ENCODE measurements around the gene PNKD.

Gene PNKD

GRCh38 chr2:218325566-218326160 lies 55.3 kb downstream of the PNKD start:
- no peaks in the 10 kb centered on the region for H3K27me3 ChIP-seq (ENCODE audit: insufficient read depth, poor library complexity, severe bottlenecking)
- no peak overlapping the region for H3K4me3 ChIP-seq (replicated peaks; ENCODE audit: insufficient read depth, low read length)
- no peak overlapping the region for H3K27ac ChIP-seq (replicated peaks)
- no peak for TF ChIP-seq SPI1 (IDR thresholded peaks at IDR 0.05; ENCODE audit: borderline replicate concordance, low read depth)
- TF ChIP-seq POLR2AphosphoS5 (IDR thresholded peaks at IDR 0.05; ENCODE audit: low read depth): no peak
- TF ChIP-seq CTCF (IDR thresholded peaks at IDR 0.05; ENCODE audit: insufficient read depth, low read length): no peak
- no peak for TF ChIP-seq GABPA (IDR thresholded peaks at IDR 0.05; ENCODE audit: low read depth)
- TF ChIP-seq REST (IDR thresholded peaks at IDR 0.05; ENCODE audit: insufficient replicate concordance, low read depth): no peak
- no peak for DNase-seq (ENCODE audit: low read depth in 1 of 2, low spot score in 1 of 2)

- no peak overlapping the region for H3K4me3 ChIP-seq (replicated peaks; ENCODE audit: insufficient read depth, low read length)
- H3K27ac ChIP-seq (replicated peaks): peak overlapping the region; percentile 68
- TF ChIP-seq REST (IDR thresholded peaks at IDR 0.05; ENCODE audit: insufficient replicate concordance, low read depth): no peak
- no peak for TF ChIP-seq GABPA (IDR thresholded peaks at IDR 0.05; ENCODE audit: low read depth)
- TF ChIP-seq POLR2AphosphoS5 (IDR thresholded peaks at IDR 0.05; ENCODE audit: low read depth): no peak
- TF ChIP-seq CTCF (IDR thresholded peaks at IDR 0.05; ENCODE audit: insufficient read depth, low read length): no peak
- TF ChIP-seq SPI1 (IDR thresholded peaks at IDR 0.05; ENCODE audit: borderline replicate concordance, low read depth): no peak
- no peaks in the 10 kb centered on the region for H3K27me3 ChIP-seq (ENCODE audit: insufficient read depth, poor library complexity, severe bottlenecking)
- DNase-seq (ENCODE audit: low read depth in 1 of 2, low spot score in 1 of 2): no peak
These were observed 56.0 kb downstream of the PNKD start for GRCh38 chr2:218326315-218326714.

- Histone ChIP-seq H3K27ac (replicated peaks) (peak overlapping the region; percentile 68), H3K27me3 (ENCODE audit: insufficient read depth, poor library complexity, severe bottlenecking) (no peaks in the 10 kb centered on the region), H3K4me3 (replicated peaks; ENCODE audit: insufficient read depth, low read length) (no peak overlapping the region)
- TF ChIP-seq POLR2AphosphoS5 (IDR thresholded peaks at IDR 0.05; ENCODE audit: low read depth) (no peak), SPI1 (IDR thresholded peaks at IDR 0.05; ENCODE audit: borderline replicate concordance, low read depth) (no peak), REST (IDR thresholded peaks at IDR 0.05; ENCODE audit: insufficient replicate concordance, low read depth) (no peak), CTCF (IDR thresholded peaks at IDR 0.05; ENCODE audit: insufficient read depth, low read length) (no peak), GABPA (IDR thresholded peaks at IDR 0.05; ENCODE audit: low read depth) (no peak)
- DNase-seq (ENCODE audit: low read depth in 1 of 2, low spot score in 1 of 2): peak; percentile 47 to 52
These were observed 57.3 kb downstream of the PNKD start for GRCh38 chr2:218327451-218328210.
